Keratinocyte (primary cell): Measurements from ENCODE around the gene TAMALIN.

Source experiments
- EZH2 ChIP-seq: IDR thresholded peaks from one replicate; pipeline ENCODE4 v1.6.1; 2012; ENCODE audit warnings: inconsistent platforms, mild to moderate bottlenecking, low read length, moderate library complexity
- TF ChIP-seq, protein P1 (sequence below), 3 experiments: IDR thresholded peaks in 1 of 3; conservative IDR thresholded peaks in 1 of 3; optimal IDR thresholded peaks in 1 of 3; 2 replicates in 2 of 3; 3 replicates in 1 of 3; pipeline versions ENCODE3 to v1.5.1; 2011; ENCODE audit warnings: low read length in 3 of 3, mild to moderate bottlenecking in 3 of 3, moderate library complexity in 2 of 3, control low read depth in 1 of 3, inconsistent platforms in 1 of 3; ENCODE audit not compliant: insufficient read depth in 2 of 3; ENCODE audit errors: extremely low read depth in 1 of 3

DNA sequence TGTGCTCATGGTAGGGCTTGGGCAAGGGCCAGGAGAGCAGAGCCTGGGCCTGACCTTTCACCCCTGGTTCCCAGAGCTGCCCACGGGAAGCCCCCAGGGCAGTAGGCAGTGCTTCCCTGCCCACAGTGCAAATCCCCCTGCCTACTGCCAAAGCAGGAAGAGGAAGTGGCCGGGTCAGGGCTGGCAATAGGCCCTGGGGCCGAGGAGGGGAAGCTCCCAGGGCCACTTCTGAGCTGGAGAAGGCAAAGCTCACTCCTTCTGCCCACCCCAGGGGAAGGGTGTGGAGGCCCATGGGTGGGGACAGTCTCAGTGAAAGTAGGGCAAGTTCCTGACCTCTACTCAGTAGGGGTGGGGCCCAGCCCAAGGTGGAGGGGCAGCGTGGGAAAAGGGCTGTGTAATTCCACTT is 39.1 kb downstream of the TAMALIN start:
- TF ChIP-seq, protein P1, sequence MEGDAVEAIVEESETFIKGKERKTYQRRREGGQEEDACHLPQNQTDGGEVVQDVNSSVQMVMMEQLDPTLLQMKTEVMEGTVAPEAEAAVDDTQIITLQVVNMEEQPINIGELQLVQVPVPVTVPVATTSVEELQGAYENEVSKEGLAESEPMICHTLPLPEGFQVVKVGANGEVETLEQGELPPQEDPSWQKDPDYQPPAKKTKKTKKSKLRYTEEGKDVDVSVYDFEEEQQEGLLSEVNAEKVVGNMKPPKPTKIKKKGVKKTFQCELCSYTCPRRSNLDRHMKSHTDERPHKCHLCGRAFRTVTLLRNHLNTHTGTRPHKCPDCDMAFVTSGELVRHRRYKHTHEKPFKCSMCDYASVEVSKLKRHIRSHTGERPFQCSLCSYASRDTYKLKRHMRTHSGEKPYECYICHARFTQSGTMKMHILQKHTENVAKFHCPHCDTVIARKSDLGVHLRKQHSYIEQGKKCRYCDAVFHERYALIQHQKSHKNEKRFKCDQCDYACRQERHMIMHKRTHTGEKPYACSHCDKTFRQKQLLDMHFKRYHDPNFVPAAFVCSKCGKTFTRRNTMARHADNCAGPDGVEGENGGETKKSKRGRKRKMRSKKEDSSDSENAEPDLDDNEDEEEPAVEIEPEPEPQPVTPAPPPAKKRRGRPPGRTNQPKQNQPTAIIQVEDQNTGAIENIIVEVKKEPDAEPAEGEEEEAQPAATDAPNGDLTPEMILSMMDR (optimal IDR thresholded peaks at IDR 0.05 in 1 of 3, IDR thresholded peaks at IDR 0.05 in 1 of 3, conservative IDR thresholded peaks at IDR 0.05 in 1 of 3; ENCODE audit: extremely low read depth in 1 of 3, insufficient read depth in 2 of 3, low read length in 3 of 3), result no peak
- no peak for TF ChIP-seq EZH2
